Suprapubic skin (tissue), 4 donors: Measurements from ENCODE around the gene VAV1. TPM values are rescaled to one million over a fixed set of nuclear protein-coding genes. Genes with fewer than 3 reads are reported as not detected.

ENCODE experiments used
- DNase-seq, 2 donors: peaks; one replicate each; pipeline ENCODE4 v3.0.0-alpha.2; 2019; ENCODE audit warnings: low spot score in 2 of 2
- H3K27ac ChIP-seq: fragments of 200-600 bp; sonication (generic); one replicate; pipeline ENCODE4 v1.5.1; 2019
- H3K27me3 ChIP-seq: fragments of 200-600 bp; sonication (generic); one replicate; pipeline ENCODE4 v1.5.1; 2019
- H3K36me3 ChIP-seq: fragments of 200-600 bp; sonication (generic); one replicate; pipeline ENCODE4 v1.5.1; 2019
- H3K4me1 ChIP-seq: fragments of 200-600 bp; sonication (generic); one replicate; pipeline ENCODE4 v1.5.1; 2019
- H3K4me3 ChIP-seq: fragments of 200-600 bp; sonication (generic); one replicate; pipeline ENCODE4 v1.5.1; 2019; ENCODE audit warnings: mild to moderate bottlenecking
- H3K9me3 ChIP-seq: fragments of 200-600 bp; sonication (generic); one replicate; pipeline ENCODE4 v1.5.1; 2019
- CTCF ChIP-seq, 2 donors: fragments of 200-600 bp in 1 of 2; fragments of 450-650 bp in 1 of 2; sonication (generic) in 1 of 2; IDR thresholded peaks; one replicate each; pipeline ENCODE4 v1.5.1; 2016 to 2019; ENCODE audit warnings: antibody characterized with exemption in 2 of 2, mild to moderate bottlenecking in 1 of 2, moderate library complexity in 1 of 2
- EP300 ChIP-seq: sonication (generic); formaldehyde crosslinking; IDR thresholded peaks from one replicate; pipeline ENCODE4 v1.6.1; 2017; ENCODE audit warnings: antibody characterized with exemption
- POLR2A ChIP-seq, 2 donors: fragments of 450-650 bp; IDR thresholded peaks; one replicate each; pipeline ENCODE4 v1.6.1; 2017; ENCODE audit warnings: antibody characterized with exemption in 2 of 2, mild to moderate bottlenecking in 2 of 2, moderate library complexity in 2 of 2
- POLR2AphosphoS5 ChIP-seq, 3 donors: sonication (generic); formaldehyde crosslinking; IDR thresholded peaks; one replicate each; pipeline ENCODE4 v1.6.1; 2017; ENCODE audit warnings: antibody characterized with exemption in 3 of 3
- WGBS: methylation state at CpG from one replicate; pipeline ENCODE4 v1.1.5; 2018; 5-methylcytosine and 5-hydroxymethylcytosine counted together
- total RNA-seq, 4 donors: library from RNA; depleted of rRNA; stranded (reverse); fragments of >200 nt; gene quantifications; one replicate each; pipeline ENCODE4 v1.1.0, GENCODE V29; 2016

The VAV1 gene
- total RNA-seq, 4 donors from 2014 or later: 1.1 to 3.1 (median 1.2) TPM

GRCh38 chr19:6776999-6777398 is 4.5 kb downstream of the VAV1 start:
- Histone ChIP-seq H3K36me3 (no peaks in the 10 kb centered on the region), H3K4me3 (no peak overlapping the region), H3K27ac (no peak overlapping the region), H3K27me3 (no peaks in the 10 kb centered on the region), H3K4me1 (no peaks in the 10 kb centered on the region), H3K9me3 (no peaks in the 10 kb centered on the region)
- TF ChIP-seq POLR2AphosphoS5 (IDR thresholded peaks at IDR 0.05) (no peak), EP300 (no peak), CTCF (IDR thresholded peaks at IDR 0.05) (no peak), POLR2A (IDR thresholded peaks at IDR 0.05) (no peak)
- WGBS: 85% methylated on average over 4 of the region's 4 CpGs
- no peak for DNase-seq

DNA sequence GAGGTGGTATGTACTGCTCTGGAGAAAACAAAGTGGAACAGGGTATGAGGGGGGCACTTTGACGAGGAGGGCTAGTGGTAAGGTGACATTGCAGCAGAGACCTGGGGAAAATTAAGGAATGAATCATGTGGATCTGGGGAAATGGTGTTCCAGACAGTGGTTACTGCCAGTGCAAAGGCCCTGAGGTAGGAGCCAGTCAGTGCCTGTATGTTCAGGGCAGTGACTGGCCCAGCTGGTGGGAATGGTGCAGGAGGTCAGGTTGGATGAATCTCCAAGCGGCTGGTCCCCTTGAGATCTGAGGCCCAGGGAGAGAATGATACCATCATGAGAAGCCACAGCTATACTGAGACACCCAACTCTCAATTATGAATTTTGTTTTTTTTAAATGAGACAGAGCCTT is 4.9 kb downstream of the VAV1 start:
- Histone ChIP-seq H3K4me3 (no peak overlapping the region), H3K4me1 (no peaks in the 10 kb centered on the region), H3K36me3 (no peaks in the 10 kb centered on the region), H3K9me3 (no peaks in the 10 kb centered on the region), H3K27me3 (no peaks in the 10 kb centered on the region), H3K27ac (no peak overlapping the region)
- WGBS: 73% methylated on average over 2 of the region's 2 CpGs
- no peak for DNase-seq
- TF ChIP-seq POLR2A (IDR thresholded peaks at IDR 0.05) (no peak), EP300 (no peak), POLR2AphosphoS5 (IDR thresholded peaks at IDR 0.05) (no peak), CTCF (IDR thresholded peaks at IDR 0.05) (no peak)

DNA sequence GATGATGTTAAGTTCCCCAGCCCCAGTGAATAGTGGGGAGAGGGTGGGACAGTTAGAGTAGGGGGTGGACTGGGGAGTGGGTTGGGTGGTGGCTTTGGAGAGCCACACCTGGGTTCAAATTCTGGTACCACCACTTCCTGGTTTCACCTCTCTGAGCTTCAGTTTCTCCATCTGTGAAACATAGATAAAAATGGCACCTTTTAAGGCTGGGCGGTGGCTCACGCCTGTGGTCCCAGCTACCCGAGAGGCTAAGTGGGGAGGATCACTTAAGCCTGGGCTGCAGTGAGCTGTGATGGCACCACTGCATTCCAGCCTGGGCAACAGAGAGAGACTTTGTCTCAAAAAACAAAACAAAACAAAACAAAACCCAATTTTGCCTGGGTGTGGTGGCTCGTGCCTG is 5.9 kb downstream of the VAV1 start:
- no peak for DNase-seq
- no peak overlapping the region for H3K27ac ChIP-seq
- no peak overlapping the region for H3K4me3 ChIP-seq
- no peaks in the 10 kb centered on the region for H3K4me1 ChIP-seq
- WGBS: 73% methylated on average over 4 of the region's 4 CpGs
- H3K27me3 ChIP-seq: no peaks in the 10 kb centered on the region
- no peak for TF ChIP-seq POLR2A (IDR thresholded peaks at IDR 0.05)
- no peak for TF ChIP-seq CTCF (IDR thresholded peaks at IDR 0.05)
- TF ChIP-seq POLR2AphosphoS5 (IDR thresholded peaks at IDR 0.05): no peak
- no peak for TF ChIP-seq EP300
- H3K9me3 ChIP-seq: no peaks in the 10 kb centered on the region
- no peaks in the 10 kb centered on the region for H3K36me3 ChIP-seq

DNA sequence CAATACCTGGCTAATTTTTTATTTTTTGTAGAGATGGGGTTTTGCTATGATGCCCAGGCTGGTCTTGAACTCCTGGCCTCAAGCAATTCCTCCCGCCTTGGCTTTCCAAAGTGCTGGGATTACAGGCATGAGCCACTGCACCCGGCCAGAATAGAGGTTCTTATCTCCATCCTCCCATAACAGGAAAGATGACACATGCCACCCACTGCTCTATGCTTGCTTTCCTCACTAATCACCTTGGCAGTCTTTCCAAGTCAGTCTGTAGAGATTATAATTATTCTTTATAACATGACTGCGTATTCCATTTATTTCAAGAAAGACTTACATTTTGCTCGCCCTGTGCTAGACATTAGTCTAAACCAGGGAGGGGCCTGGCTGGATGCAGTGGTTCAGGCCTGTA is 6.7 kb downstream of the VAV1 start:
- WGBS: 56% methylated on average over 4 of the region's 4 CpGs
- no peaks in the 10 kb centered on the region for H3K4me1 ChIP-seq
- no peak overlapping the region for H3K4me3 ChIP-seq
- H3K9me3 ChIP-seq: no peaks in the 10 kb centered on the region
- H3K27ac ChIP-seq: no peak overlapping the region
- H3K27me3 ChIP-seq: no peaks in the 10 kb centered on the region
- no peak for DNase-seq
- TF ChIP-seq CTCF (IDR thresholded peaks at IDR 0.05) (no peak), EP300 (no peak), POLR2A (IDR thresholded peaks at IDR 0.05) (no peak), POLR2AphosphoS5 (IDR thresholded peaks at IDR 0.05) (no peak)
- no peaks in the 10 kb centered on the region for H3K36me3 ChIP-seq

DNA sequence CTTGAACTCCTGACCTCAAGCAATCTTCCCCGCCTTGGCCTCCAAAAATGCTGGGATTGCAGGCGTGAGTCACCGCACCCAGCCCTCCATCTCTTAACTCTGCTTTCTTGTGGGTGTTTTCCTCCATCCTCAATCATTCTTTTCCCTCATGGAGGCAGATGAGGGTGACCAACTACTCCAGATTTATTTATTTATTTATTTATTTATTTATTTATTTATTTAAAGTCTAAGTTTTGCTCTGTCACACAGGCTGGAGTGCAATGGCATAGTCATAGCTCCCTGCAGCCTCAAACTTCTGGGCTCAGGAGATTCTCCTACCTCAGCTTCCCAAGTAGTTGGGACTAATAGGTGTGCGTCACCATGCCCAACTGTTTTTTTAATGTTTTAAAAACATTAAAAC is 14.9 kb downstream of the VAV1 start:
- Histone ChIP-seq H3K27me3 (no peaks in the 10 kb centered on the region), H3K27ac (no peak overlapping the region), H3K4me3 (no peak overlapping the region), H3K36me3 (no peaks in the 10 kb centered on the region), H3K4me1 (peaks cover 5% of the 10 kb centered on the region), H3K9me3 (no peaks in the 10 kb centered on the region)
- no peak for DNase-seq
- no peak for TF ChIP-seq POLR2A (IDR thresholded peaks at IDR 0.05)
- no peak for TF ChIP-seq EP300
- TF ChIP-seq POLR2AphosphoS5 (IDR thresholded peaks at IDR 0.05): no peak
- TF ChIP-seq CTCF (IDR thresholded peaks at IDR 0.05): no peak
- 96% methylated on average over 4 of the region's 4 CpGs for WGBS
